Lower lobe of right lung (tissue), 2 donors: Measurements from ENCODE around the gene CDC16. TPM values are rescaled to one million over a fixed set of nuclear protein-coding genes. Genes with fewer than 3 reads are reported as not detected.
"Not testable (repeated sequence)": the region's sequence is repeated elsewhere in the genome, so short reads cannot be mapped to it uniquely, and the experiment has no call there.

ENCODE experiments used
- ATAC-seq, 2 donors: fragments of 200-7000 bp; cut with Tn5 transposase; one replicate each; pipeline ENCODE4 v1.9.1; 2020 to 2022; ENCODE audit warnings: mild to moderate bottlenecking in 2 of 2, moderate library complexity in 2 of 2
- DNase-seq: peaks from one replicate; pipeline ENCODE4 v3.0.0-alpha.2; 2020
- H3K27ac ChIP-seq: fragments of 200-600 bp; one replicate; pipeline ENCODE4 v1.8.0; 2022
- H3K27me3 ChIP-seq: fragments of 200-600 bp; one replicate; pipeline ENCODE4 v1.8.0; 2022; ENCODE audit warnings: low read depth
- H3K36me3 ChIP-seq: fragments of 200-600 bp; one replicate; pipeline ENCODE4 v1.8.0; 2022; ENCODE audit warnings: mild to moderate bottlenecking
- H3K4me1 ChIP-seq: fragments of 200-600 bp; one replicate; pipeline ENCODE4 v1.8.0; 2022
- H3K4me3 ChIP-seq: fragments of 200-600 bp; one replicate; pipeline ENCODE4 v1.8.0; 2022; ENCODE audit warnings: mild to moderate bottlenecking
- H3K9me3 ChIP-seq: fragments of 200-600 bp; one replicate; pipeline ENCODE4 v1.8.0; 2022
- CTCF ChIP-seq: fragments of 200-600 bp; IDR thresholded peaks from one replicate; pipeline ENCODE4 v1.8.0; 2022; ENCODE audit warnings: antibody characterized with exemption, mild to moderate bottlenecking
- intact Hi-C: fragments of 100-400 bp; cut with DNase I; formaldehyde crosslinking; loops from one replicate; pipeline ENCODE4 v1.11.0; 2022
- long read RNA-seq: library from polyadenylated mRNA; unstranded; transcript quantifications from one replicate; pipeline ENCODE4 v2.0.0, GENCODE V29; 2021
- total RNA-seq: library from RNA; stranded (reverse); fragmentation: NEBNext Ultra II Directional; extraction: Animal tissue kit (Norgen Biotek cat#: 25700); gene quantifications from one replicate; pipeline ENCODE4 v1.2.1, GENCODE V29; 2021
- donor health status: DM: no; HTN: yes; CAD: no; lungs with severe emphysema.

The CDC16 gene
- total RNA-seq = 66.5 TPM
- long read RNA-seq, transcript CDC16-204 (19 exons, 2,211 nt) = minor isoform, 13 of 104 reads
- long read RNA-seq, transcript CDC16-203 (18 exons, 2,203 nt) = major isoform, 39 of 104 reads
- long read RNA-seq, partial matches to known transcripts = 27 of 104 reads
- long read RNA-seq, other reads (novel, unspliced or antisense) = 22 of 104 reads

GRCh38 chr13:114234645-114235421 lies at the start of gene CDC16:
CDC16 (plus strand) TSS chr13:114234897; CDS start chr13:114235085, 188 bp downstream.
- no peaks in the 10 kb centered on the region for H3K27me3 ChIP-seq
- DNase-seq = peak; percentile 95
- H3K27ac ChIP-seq = peak within 1 kb of the TSS; percentile 91
- peak within 1 kb of the TSS; percentile 99 for H3K4me3 ChIP-seq
- H3K9me3 ChIP-seq = no peaks in the 10 kb centered on the region
- H3K36me3 ChIP-seq = peaks cover 33% of the 10 kb centered on the region
- H3K4me1 ChIP-seq = peaks cover 15% of the 10 kb centered on the region
- peak; percentile 99 for ATAC-seq
- peak; percentile 32 for TF ChIP-seq CTCF
- intact Hi-C loops = no loop called here

- no peak for DNase-seq
- no peak overlapping the region for H3K27ac ChIP-seq
- no peaks in the 10 kb centered on the region for H3K27me3 ChIP-seq
- H3K36me3 ChIP-seq = no peaks in the 10 kb centered on the region
- peaks cover 5% of the 10 kb centered on the region for H3K9me3 ChIP-seq
- no peak for TF ChIP-seq CTCF
- H3K4me1 ChIP-seq = no peaks in the 10 kb centered on the region
- no peak overlapping the region for H3K4me3 ChIP-seq
- ATAC-seq = peak in 1 of 2 donors; percentile 19
- intact Hi-C loops = no loop called here
Measured at GRCh38 chr13:114185182-114185971, 49.3 kb upstream of the CDC16 start.

GRCh38 chr13:114194853-114195252 lies 39.8 kb upstream of the CDC16 start:
- ATAC-seq (no peak), DNase-seq (no peak)
- no peaks in the 10 kb centered on the region for H3K4me1 ChIP-seq
- no peak overlapping the region for H3K27ac ChIP-seq
- no peak for TF ChIP-seq CTCF
- no peaks in the 10 kb centered on the region for H3K27me3 ChIP-seq
- no peaks in the 10 kb centered on the region for H3K36me3 ChIP-seq
- H3K9me3 ChIP-seq = peaks cover 4% of the 10 kb centered on the region
- no peak overlapping the region for H3K4me3 ChIP-seq
- intact Hi-C loops = no loop called here

GRCh38 chr13:114196629-114197028 lies 38.1 kb upstream of the CDC16 start:
- no peaks in the 10 kb centered on the region for H3K4me1 ChIP-seq
- DNase-seq (no peak), ATAC-seq (peak in 1 of 2 donors; percentile 51)
- TF ChIP-seq CTCF = no peak
- no peaks in the 10 kb centered on the region for H3K9me3 ChIP-seq
- intact Hi-C loops = no loop called here
- peaks cover 16% of the 10 kb centered on the region for H3K27me3 ChIP-seq
- no peaks in the 10 kb centered on the region for H3K36me3 ChIP-seq
- H3K27ac ChIP-seq = no peak overlapping the region
- peak overlapping the region; percentile 10 for H3K4me3 ChIP-seq

GRCh38 chr13:114198556-114198955 lies 36.1 kb upstream of the CDC16 start:
- Histone ChIP-seq H3K36me3 (no peaks in the 10 kb centered on the region), H3K4me1 (no peaks in the 10 kb centered on the region), H3K27me3 (peaks cover 22% of the 10 kb centered on the region), H3K27ac (no peak overlapping the region), H3K9me3 (no peaks in the 10 kb centered on the region), H3K4me3 (no peak overlapping the region)
- intact Hi-C loops = no loop called here
- ATAC-seq = no peak
- no peak for DNase-seq
- TF ChIP-seq CTCF = no peak

- H3K27me3 ChIP-seq = peaks cover 22% of the 10 kb centered on the region
- DNase-seq, H3K9me3 ChIP-seq, H3K4me1 ChIP-seq, H3K36me3 ChIP-seq, H3K27ac ChIP-seq, intact Hi-C loops, ATAC-seq, H3K4me3 ChIP-seq: not testable (repeated sequence)
Measured at GRCh38 chr13:114199526-114199925, 35.2 kb upstream of the CDC16 start.
